NT2/D1 (cell line): Measurements from ENCODE around the gene CCDC57.

Experiments
- SUZ12 ChIP-seq: IDR thresholded peaks from 2 replicates; pipeline ENCODE4 v1.6.1; 2011; ENCODE audit not compliant: insufficient read length, insufficient read depth; ENCODE audit errors: extremely low read depth
- YY1 ChIP-seq: IDR thresholded peaks from 2 replicates; pipeline ENCODE4 v1.6.1; 2011; ENCODE audit not compliant: insufficient read length, insufficient read depth
- ZNF274 ChIP-seq: IDR thresholded peaks from 2 replicates; pipeline ENCODE4 v1.6.1; 2011; ENCODE audit warnings: mild to moderate bottlenecking, low read depth, low read length

DNA sequence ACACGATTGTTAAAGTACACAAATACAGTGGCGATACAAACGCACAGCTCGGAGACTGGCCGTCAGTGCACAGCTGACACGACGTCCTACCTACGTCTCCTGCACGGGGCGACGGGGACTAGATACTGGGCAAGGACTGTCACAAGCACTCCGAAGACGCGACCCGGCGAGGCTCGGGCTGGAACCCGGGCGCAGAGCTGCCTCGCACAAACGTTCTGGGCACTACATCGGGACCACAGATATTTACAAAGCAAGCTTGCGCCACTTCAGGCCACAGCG lies 30.0 kb upstream of the CCDC57 start:
- TF ChIP-seq ZNF274 (no peak), SUZ12 (no peak), YY1 (no peak)
